ENCODE measurements around the gene TMUB1. TPM values are rescaled to one million over a fixed set of nuclear protein-coding genes. Genes with fewer than 3 reads are reported as not detected.

The TMUB1 gene
- total and polyA plus RNA-seq, 2 donors (not counting 3 experiments of a cell fraction or from before 2014, with no cell fraction given) = 41.3 to 45.3 TPM

DNA sequence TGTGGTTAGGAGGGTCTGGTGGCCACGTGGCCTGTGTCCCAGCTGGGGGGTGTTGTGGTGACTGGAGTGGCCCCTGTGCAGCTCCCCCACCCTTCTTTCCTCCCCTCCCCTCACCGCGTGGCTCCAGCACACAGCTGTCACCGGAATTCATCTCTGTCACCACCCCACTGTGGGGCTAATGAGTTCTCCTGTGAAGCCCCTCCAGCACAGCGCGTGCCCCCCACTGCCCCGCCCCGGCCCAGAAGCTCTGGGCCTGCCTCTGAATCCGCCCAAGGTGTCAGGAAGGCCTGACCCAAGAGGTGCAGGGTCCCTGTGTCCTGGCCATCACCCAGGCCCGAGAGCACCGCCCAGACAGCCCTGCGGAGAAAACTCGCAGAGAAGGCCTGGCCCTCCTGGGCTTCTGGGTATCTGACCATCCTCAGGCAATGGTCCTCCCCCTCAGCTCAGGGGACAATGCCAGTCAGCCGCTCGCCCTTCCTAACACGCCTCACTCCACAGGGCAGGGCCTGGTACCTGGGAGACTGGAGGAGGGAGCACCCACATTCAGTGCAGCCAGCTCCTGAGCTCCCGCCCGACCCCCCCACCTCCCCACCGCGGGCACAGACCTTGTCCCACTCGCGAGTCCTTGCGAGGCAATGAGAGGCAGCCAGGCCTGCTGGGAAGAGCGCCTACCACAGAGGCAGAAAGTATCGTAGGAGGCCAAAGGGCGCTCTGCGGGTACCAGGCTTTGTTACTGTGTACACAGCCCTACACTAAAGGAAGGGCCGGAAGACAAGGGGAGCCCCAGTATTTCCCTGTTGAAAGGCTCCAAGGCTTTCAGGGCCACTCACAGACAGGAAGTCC, 46.0 kb upstream of the TMUB1 start:
- intact Hi-C loops (cut with micrococcal nuclease) = no loop called here
- no peak for FAIRE-seq
- peaks cover 9 to 69% of the 10 kb centered on the region in 2 experiments for H3K36me3 ChIP-seq (ENCODE audit: control insufficient read depth in 2 of 2, extremely low read depth in 1 of 2, insufficient read depth in 2 of 2, low read length in 2 of 2)

More for the DNA sequence above, 46.0 kb upstream of the TMUB1 start:
- TF ChIP-seq EZH2 (IDR thresholded peaks at IDR 0.05; ENCODE audit: borderline replicate concordance, low read depth, low read length, severe bottlenecking) (no peak), JUN (IDR thresholded peaks at IDR 0.05; ENCODE audit: borderline replicate concordance, insufficient read depth, insufficient read length, low read depth) (no peak), POLR2AphosphoS5 (IDR thresholded peaks at IDR 0.05; ENCODE audit: insufficient read depth, low read depth, low read length) (no peak), MYC (IDR thresholded peaks at IDR 0.05; ENCODE audit: low read depth, low read length) (no peak), FOS (IDR thresholded peaks at IDR 0.05; ENCODE audit: borderline replicate concordance, insufficient read depth, low read length) (no peak), MAX (IDR thresholded peaks at IDR 0.05; ENCODE audit: insufficient read depth, insufficient read length) (no peak), GATA2 (IDR thresholded peaks at IDR 0.05; ENCODE audit: insufficient read depth, insufficient read length, low read depth, low read length) (no peak), POLR2A (IDR thresholded peaks at IDR 0.05; ENCODE audit: low read depth, low read length) (no peak)
- TF ChIP-seq, protein P1, sequence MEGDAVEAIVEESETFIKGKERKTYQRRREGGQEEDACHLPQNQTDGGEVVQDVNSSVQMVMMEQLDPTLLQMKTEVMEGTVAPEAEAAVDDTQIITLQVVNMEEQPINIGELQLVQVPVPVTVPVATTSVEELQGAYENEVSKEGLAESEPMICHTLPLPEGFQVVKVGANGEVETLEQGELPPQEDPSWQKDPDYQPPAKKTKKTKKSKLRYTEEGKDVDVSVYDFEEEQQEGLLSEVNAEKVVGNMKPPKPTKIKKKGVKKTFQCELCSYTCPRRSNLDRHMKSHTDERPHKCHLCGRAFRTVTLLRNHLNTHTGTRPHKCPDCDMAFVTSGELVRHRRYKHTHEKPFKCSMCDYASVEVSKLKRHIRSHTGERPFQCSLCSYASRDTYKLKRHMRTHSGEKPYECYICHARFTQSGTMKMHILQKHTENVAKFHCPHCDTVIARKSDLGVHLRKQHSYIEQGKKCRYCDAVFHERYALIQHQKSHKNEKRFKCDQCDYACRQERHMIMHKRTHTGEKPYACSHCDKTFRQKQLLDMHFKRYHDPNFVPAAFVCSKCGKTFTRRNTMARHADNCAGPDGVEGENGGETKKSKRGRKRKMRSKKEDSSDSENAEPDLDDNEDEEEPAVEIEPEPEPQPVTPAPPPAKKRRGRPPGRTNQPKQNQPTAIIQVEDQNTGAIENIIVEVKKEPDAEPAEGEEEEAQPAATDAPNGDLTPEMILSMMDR (IDR thresholded peaks at IDR 0.05; ENCODE audit: extremely low read depth in 1 of 2, insufficient read depth in 1 of 2, low read depth in 1 of 2, low read length in 2 of 2) = no peak
- no peaks in the 10 kb centered on the region for H3K79me2 ChIP-seq (ENCODE audit: control insufficient read depth, insufficient read depth, low read length)
- H3K27ac ChIP-seq (ENCODE audit: insufficient read depth, low read depth, low read length) = no peak overlapping the region
- no TSS peak for BruUV-seq (replicated peaks)
- no peaks in the 10 kb centered on the region for H3K9me3 ChIP-seq (replicated peaks; ENCODE audit: control insufficient read depth, insufficient read depth, low read length)
- dilution Hi-C loops (cut with MboI; ENCODE audit: extremely low pct_ligation_motif_present, low sequenced_read_pairs) = no loop called here
- no peak for DNase-seq (ENCODE audit: low read depth, low spot score)
- CTCF ChIA-PET = interaction anchor here (1.0 to 2.3 kb wide), 3 partner anchors 19 to 115 kb away, joined by 3 to 6 read pairs (median 4); no protein-coding TSS in a partner anchor
- no peak overlapping the region for H3K4me3 ChIP-seq (replicated peaks in 1 of 3; ENCODE audit: insufficient read depth in 1 of 3, low read depth in 1 of 3, low read length in 3 of 3)
- no peak overlapping the region for H3K4me2 ChIP-seq (ENCODE audit: insufficient read depth, low read length)
- no peaks in the 10 kb centered on the region for H3K4me1 ChIP-seq (ENCODE audit: control insufficient read depth, extremely low read depth, insufficient read depth, low read length)
- no peak overlapping the region for H2AFZ ChIP-seq (ENCODE audit: low read depth, low read length)
- no peaks in the 10 kb centered on the region for H3K27me3 ChIP-seq (ENCODE audit: control insufficient read depth in 2 of 2, insufficient read depth in 2 of 2, low read length in 2 of 2)
- no peaks in the 10 kb centered on the region for H3K9me1 ChIP-seq (replicated peaks; ENCODE audit: control insufficient read depth, extremely low read depth, insufficient read depth, low read length)
- peaks cover 2% of the 10 kb centered on the region for H4K20me1 ChIP-seq (replicated peaks; ENCODE audit: control insufficient read depth, extremely low read depth, insufficient read depth, low read length)
- POLR2A ChIA-PET = no interaction called here
- no peak overlapping the region for H3K9ac ChIP-seq (replicated peaks; ENCODE audit: extremely low read depth, insufficient read depth, low read length)

All from endothelial cell of umbilical vein (primary cell).